Measurements from ENCODE around the gene MTARC2.

- TF ChIP-seq U2AF1 (optimal IDR thresholded peaks at IDR 0.05; ENCODE audit: low read depth, low read length) (no peak), POLR2A (IDR thresholded peaks at IDR 0.05; ENCODE audit: insufficient read depth in 1 of 2, low read depth in 2 of 2, low read length in 2 of 2) (no peak), SKI (IDR thresholded peaks at IDR 0.05; ENCODE audit: partially characterized antibody) (no peak), MYPOP (CRISPR knock-in tag; IDR thresholded peaks at IDR 0.05) (no peak), MED8 (CRISPR knock-in tag; IDR thresholded peaks at IDR 0.05; ENCODE audit: insufficient replicate concordance) (no peak), EZH2 (conservative IDR thresholded peaks at IDR 0.05; ENCODE audit: low read depth, low read length) (no peak), KDM5B (CRISPR knock-in tag; IDR thresholded peaks at IDR 0.05; ENCODE audit: borderline replicate concordance) (no peak), ZNF777 (CRISPR knock-in tag; IDR thresholded peaks at IDR 0.05) (no peak), ZNF510 (CRISPR knock-in tag; IDR thresholded peaks at IDR 0.05; ENCODE audit: low read depth) (no peak)
- TF ChIP-seq, protein P1, sequence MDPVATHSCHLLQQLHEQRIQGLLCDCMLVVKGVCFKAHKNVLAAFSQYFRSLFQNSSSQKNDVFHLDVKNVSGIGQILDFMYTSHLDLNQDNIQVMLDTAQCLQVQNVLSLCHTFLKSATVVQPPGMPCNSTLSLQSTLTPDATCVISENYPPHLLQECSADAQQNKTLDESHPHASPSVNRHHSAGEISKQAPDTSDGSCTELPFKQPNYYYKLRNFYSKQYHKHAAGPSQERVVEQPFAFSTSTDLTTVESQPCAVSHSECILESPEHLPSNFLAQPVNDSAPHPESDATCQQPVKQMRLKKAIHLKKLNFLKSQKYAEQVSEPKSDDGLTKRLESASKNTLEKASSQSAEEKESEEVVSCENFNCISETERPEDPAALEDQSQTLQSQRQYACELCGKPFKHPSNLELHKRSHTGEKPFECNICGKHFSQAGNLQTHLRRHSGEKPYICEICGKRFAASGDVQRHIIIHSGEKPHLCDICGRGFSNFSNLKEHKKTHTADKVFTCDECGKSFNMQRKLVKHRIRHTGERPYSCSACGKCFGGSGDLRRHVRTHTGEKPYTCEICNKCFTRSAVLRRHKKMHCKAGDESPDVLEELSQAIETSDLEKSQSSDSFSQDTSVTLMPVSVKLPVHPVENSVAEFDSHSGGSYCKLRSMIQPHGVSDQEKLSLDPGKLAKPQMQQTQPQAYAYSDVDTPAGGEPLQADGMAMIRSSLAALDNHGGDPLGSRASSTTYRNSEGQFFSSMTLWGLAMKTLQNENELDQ (CRISPR knock-in tag; IDR thresholded peaks at IDR 0.05; ENCODE audit: borderline replicate concordance) = no peak
Measured at GRCh38 chr1:220700556-220701179, 47.5 kb upstream of the MTARC2 start.

Data from HepG2 (cell line).